ENCODE measurements around the gene DLGAP1. TPM values are rescaled to one million over a fixed set of nuclear protein-coding genes. Genes with fewer than 3 reads are reported as not detected.
A peak's percentile ranks its signal among the peaks of the same experiment; 100 is the strongest.

DLGAP1 gene
- total and polyA plus RNA-seq, 2 of the 13 experiments (the other 11 are each of a cell fraction or from before 2014, with no cell fraction given) = 0.01 TPM; not detected in 1

DNA sequence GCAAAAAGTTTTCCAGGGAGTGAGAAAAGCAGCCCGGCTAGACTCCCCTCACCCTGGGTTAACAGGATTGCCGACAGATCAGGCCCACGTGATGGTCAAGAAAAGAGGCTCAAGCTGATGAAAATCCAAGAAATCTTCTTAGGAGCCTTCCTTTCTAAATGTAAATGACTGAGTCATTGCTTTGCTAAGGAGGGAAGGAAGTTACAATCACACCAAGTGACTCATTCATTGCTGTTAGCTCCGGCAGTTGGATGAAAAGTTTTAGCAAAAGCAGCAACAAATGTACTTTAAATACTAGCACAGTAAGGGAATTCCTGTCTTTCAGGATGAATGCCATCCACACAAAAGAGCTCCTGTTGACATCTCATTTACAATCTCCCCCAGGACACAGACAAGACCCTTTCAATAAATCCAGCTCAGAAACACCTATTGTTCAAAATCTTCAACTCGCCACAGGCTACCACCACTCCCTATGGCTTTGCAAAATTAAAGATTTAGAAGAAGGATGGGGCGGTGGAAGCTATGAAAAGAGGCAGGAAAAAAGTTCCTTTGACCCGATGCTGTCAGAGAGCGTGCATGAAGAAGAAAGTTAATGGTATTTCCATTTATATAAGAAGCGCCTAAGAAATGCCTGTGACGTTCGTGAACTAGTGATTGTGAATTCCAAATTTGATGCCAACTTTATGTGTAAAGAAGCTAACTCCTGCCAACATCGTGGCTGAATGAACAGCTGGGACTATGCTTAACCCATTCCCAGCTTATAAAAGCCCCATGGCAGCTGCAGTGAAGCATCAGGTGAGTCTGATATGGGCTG lies 851.5 kb downstream of the DLGAP1 start (continued):
- TF ChIP-seq SOX13 (IDR thresholded peaks at IDR 0.05) = no peak
- peak in 1 of 2 experiments; percentile 43; a peak in 1 of 4 replicates for TF ChIP-seq SOX13 (CRISPR knock-in tag; conservative IDR thresholded peaks at IDR 0.05 in 1 of 2, IDR thresholded peaks at IDR 0.05 in 1 of 2)
- TF ChIP-seq ARNT2 (CRISPR knock-in tag; IDR thresholded peaks at IDR 0.05; ENCODE audit: low read depth) = no peak
- TF ChIP-seq ZNF510 (CRISPR knock-in tag; IDR thresholded peaks at IDR 0.05; ENCODE audit: low read depth) = no peak
- TF ChIP-seq, protein P1, sequence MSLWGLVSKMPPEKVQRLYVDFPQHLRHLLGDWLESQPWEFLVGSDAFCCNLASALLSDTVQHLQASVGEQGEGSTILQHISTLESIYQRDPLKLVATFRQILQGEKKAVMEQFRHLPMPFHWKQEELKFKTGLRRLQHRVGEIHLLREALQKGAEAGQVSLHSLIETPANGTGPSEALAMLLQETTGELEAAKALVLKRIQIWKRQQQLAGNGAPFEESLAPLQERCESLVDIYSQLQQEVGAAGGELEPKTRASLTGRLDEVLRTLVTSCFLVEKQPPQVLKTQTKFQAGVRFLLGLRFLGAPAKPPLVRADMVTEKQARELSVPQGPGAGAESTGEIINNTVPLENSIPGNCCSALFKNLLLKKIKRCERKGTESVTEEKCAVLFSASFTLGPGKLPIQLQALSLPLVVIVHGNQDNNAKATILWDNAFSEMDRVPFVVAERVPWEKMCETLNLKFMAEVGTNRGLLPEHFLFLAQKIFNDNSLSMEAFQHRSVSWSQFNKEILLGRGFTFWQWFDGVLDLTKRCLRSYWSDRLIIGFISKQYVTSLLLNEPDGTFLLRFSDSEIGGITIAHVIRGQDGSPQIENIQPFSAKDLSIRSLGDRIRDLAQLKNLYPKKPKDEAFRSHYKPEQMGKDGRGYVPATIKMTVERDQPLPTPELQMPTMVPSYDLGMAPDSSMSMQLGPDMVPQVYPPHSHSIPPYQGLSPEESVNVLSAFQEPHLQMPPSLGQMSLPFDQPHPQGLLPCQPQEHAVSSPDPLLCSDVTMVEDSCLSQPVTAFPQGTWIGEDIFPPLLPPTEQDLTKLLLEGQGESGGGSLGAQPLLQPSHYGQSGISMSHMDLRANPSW (CRISPR knock-in tag; IDR thresholded peaks at IDR 0.05; ENCODE audit: borderline replicate concordance) = no peak
- no peak for TF ChIP-seq ZNF577 (CRISPR knock-in tag; IDR thresholded peaks at IDR 0.05; ENCODE audit: borderline replicate concordance, low read depth)
- no peak for TF ChIP-seq RCOR2 (CRISPR knock-in tag; IDR thresholded peaks at IDR 0.05)
- TF ChIP-seq, protein P2, sequence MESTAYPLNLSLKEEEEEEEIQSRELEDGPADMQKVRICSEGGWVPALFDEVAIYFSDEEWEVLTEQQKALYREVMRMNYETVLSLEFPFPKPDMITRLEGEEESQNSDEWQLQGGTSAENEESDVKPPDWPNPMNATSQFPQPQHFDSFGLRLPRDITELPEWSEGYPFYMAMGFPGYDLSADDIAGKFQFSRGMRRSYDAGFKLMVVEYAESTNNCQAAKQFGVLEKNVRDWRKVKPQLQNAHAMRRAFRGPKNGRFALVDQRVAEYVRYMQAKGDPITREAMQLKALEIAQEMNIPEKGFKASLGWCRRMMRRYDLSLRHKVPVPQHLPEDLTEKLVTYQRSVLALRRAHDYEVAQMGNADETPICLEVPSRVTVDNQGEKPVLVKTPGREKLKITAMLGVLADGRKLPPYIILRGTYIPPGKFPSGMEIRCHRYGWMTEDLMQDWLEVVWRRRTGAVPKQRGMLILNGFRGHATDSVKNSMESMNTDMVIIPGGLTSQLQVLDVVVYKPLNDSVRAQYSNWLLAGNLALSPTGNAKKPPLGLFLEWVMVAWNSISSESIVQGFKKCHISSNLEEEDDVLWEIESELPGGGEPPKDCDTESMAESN (CRISPR knock-in tag; conservative IDR thresholded peaks at IDR 0.05) = no peak
- TF ChIP-seq NONO (IDR thresholded peaks at IDR 0.05) = no peak
- TF ChIP-seq NONO (CRISPR knock-in tag; conservative IDR thresholded peaks at IDR 0.05) = no peak
- TF ChIP-seq, protein P3, sequence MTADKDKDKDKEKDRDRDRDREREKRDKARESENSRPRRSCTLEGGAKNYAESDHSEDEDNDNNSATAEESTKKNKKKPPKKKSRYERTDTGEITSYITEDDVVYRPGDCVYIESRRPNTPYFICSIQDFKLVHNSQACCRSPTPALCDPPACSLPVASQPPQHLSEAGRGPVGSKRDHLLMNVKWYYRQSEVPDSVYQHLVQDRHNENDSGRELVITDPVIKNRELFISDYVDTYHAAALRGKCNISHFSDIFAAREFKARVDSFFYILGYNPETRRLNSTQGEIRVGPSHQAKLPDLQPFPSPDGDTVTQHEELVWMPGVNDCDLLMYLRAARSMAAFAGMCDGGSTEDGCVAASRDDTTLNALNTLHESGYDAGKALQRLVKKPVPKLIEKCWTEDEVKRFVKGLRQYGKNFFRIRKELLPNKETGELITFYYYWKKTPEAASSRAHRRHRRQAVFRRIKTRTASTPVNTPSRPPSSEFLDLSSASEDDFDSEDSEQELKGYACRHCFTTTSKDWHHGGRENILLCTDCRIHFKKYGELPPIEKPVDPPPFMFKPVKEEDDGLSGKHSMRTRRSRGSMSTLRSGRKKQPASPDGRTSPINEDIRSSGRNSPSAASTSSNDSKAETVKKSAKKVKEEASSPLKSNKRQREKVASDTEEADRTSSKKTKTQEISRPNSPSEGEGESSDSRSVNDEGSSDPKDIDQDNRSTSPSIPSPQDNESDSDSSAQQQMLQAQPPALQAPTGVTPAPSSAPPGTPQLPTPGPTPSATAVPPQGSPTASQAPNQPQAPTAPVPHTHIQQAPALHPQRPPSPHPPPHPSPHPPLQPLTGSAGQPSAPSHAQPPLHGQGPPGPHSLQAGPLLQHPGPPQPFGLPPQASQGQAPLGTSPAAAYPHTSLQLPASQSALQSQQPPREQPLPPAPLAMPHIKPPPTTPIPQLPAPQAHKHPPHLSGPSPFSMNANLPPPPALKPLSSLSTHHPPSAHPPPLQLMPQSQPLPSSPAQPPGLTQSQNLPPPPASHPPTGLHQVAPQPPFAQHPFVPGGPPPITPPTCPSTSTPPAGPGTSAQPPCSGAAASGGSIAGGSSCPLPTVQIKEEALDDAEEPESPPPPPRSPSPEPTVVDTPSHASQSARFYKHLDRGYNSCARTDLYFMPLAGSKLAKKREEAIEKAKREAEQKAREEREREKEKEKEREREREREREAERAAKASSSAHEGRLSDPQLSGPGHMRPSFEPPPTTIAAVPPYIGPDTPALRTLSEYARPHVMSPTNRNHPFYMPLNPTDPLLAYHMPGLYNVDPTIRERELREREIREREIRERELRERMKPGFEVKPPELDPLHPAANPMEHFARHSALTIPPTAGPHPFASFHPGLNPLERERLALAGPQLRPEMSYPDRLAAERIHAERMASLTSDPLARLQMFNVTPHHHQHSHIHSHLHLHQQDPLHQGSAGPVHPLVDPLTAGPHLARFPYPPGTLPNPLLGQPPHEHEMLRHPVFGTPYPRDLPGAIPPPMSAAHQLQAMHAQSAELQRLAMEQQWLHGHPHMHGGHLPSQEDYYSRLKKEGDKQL (CRISPR knock-in tag; IDR thresholded peaks at IDR 0.05; ENCODE audit: low read depth) = no peak
- TF ChIP-seq, protein P4, sequence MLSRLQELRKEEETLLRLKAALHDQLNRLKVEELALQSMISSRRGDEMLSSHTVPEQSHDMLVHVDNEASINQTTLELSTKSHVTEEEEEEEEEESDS (CRISPR knock-in tag; IDR thresholded peaks at IDR 0.05; ENCODE audit: borderline replicate concordance) = no peak
- no peak for TF ChIP-seq ZNF713 (CRISPR knock-in tag; IDR thresholded peaks at IDR 0.05)
- TF ChIP-seq ZNF607 (CRISPR knock-in tag; IDR thresholded peaks at IDR 0.05; ENCODE audit: borderline replicate concordance) = 0 out of 2 replicates have a peak, but pooled peaks have one; percentile 36
- TF ChIP-seq MAFF (IDR thresholded peaks at IDR 0.05; ENCODE audit: low read depth, low read length) = 0 out of 2 replicates have a peak, but pooled peaks have one; percentile 14
- TF ChIP-seq AGO2 (optimal IDR thresholded peaks at IDR 0.05; ENCODE audit: low read depth, low read length) = peak; percentile 36
- TF ChIP-seq, protein P5, sequence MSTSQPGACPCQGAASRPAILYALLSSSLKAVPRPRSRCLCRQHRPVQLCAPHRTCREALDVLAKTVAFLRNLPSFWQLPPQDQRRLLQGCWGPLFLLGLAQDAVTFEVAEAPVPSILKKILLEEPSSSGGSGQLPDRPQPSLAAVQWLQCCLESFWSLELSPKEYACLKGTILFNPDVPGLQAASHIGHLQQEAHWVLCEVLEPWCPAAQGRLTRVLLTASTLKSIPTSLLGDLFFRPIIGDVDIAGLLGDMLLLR (CRISPR knock-in tag; IDR thresholded peaks at IDR 0.05) = no peak
- no peak for TF ChIP-seq ZNF33A (CRISPR knock-in tag; IDR thresholded peaks at IDR 0.05; ENCODE audit: borderline replicate concordance)

Data from HepG2 (cell line).